K562 (cell line): ENCODE measurements around the gene GNG7. TPM values are rescaled to one million over a fixed set of nuclear protein-coding genes. Genes with fewer than 3 reads are reported as not detected.

ENCODE experiments used
- ATAC-seq: fragments of 200-7000 bp; cut with Tn5 transposase; 3 replicates; pipeline ENCODE4 v1.9.1; 2020; ENCODE audit warnings: moderate library complexity
- BruUV-seq: library from RNA; stranded (reverse); fragments of 400-500 nt; replicated peaks from 2 replicates; lab custom pipeline; 2021; lab: Mats Ljungman, UMichigan
- CTCF ChIA-PET: fragments of 300-600 bp; formaldehyde crosslinking; extraction: SDS; loops from one replicate; lab custom pipeline; 2021; ENCODE audit warnings: low intra/inter-chr PET ratio; lab: Yijun Ruan, JAX
- POLR2A ChIA-PET: fragments of 300-600, 350-650 bp; sonication (Branson Sonifier 250); formaldehyde crosslinking; extraction: SDS; loops from one replicate; lab custom pipeline; 2021; ENCODE audit warnings: antibody characterized with exemption, inconsistent platforms; lab: Yijun Ruan, JAX
- DNase-seq, 4 experiments: peaks; one replicate each; pipeline versions ENCODE4 v3.0.0 to v3.0.0-alpha.2; 2011 to 2018; ENCODE audit warnings: low spot score in 3 of 4, mixed read lengths in 3 of 4; ENCODE audit errors: extremely low read depth in 1 of 4
- FAIRE-seq: peaks from 2 replicates; lab custom pipeline; 2011; peaks lifted over from hg19 to GRCh38; lab: Jason Lieb, UNC
- H2AFZ ChIP-seq: 2 replicates; pipeline ENCODE4 v1.6.0; 2011; ENCODE audit warnings: low read depth, low read length, control low read depth, inconsistent platforms
- H3K27ac ChIP-seq: fragments of 200-600 bp; 3 replicates; pipeline ENCODE4 v1.8.0; 2011; ENCODE audit warnings: low read depth, mild to moderate bottlenecking, control low read depth, inconsistent platforms, low read length, moderate library complexity, mixed read lengths; ENCODE audit errors: extremely low read depth
- H3K27me3 ChIP-seq, 2 experiments: fragments of 300-600 bp in 1 of 2; 2 replicates in 1 of 2; 3 replicates in 1 of 2; pipeline versions ENCODE4 v1.6.0 to v1.8.0; 2011; ENCODE audit warnings: inconsistent platforms in 2 of 2, low read length in 2 of 2, mild to moderate bottlenecking in 1 of 2, mixed read lengths in 1 of 2, moderate library complexity in 1 of 2; ENCODE audit not compliant: control insufficient read depth in 2 of 2, insufficient read depth in 2 of 2
- H3K36me3 ChIP-seq: fragments of 300-600 bp; 3 replicates; pipeline ENCODE4 v1.8.0; 2011; ENCODE audit warnings: mild to moderate bottlenecking, low read length, inconsistent platforms; ENCODE audit not compliant: control insufficient read depth, insufficient read depth
- H3K4me1 ChIP-seq, 2 experiments: fragments of 200-600 bp in 1 of 2; replicated peaks in 1 of 2; 2 replicates in 1 of 2; 3 replicates in 1 of 2; pipeline versions ENCODE4 v1.5.1 to v1.8.0; 2011; ENCODE audit warnings: inconsistent platforms in 2 of 2, low read length in 2 of 2, mild to moderate bottlenecking in 1 of 2, mixed read lengths in 1 of 2, moderate library complexity in 1 of 2; ENCODE audit not compliant: control insufficient read depth in 2 of 2, insufficient read depth in 2 of 2
- H3K4me2 ChIP-seq: 2 replicates; pipeline ENCODE4 v1.6.1; 2011; ENCODE audit warnings: low read length, control low read depth, inconsistent platforms, mixed read lengths; ENCODE audit not compliant: insufficient read depth
- H3K4me3 ChIP-seq: fragments of 200-600 bp; sonication (generic), shearing (Covaris generic); 2 replicates; pipeline ENCODE4 v1.5.1; 2016; ENCODE audit warnings: control low read depth, inconsistent platforms
- H3K79me2 ChIP-seq: fragments of 200-600 bp; 3 replicates; pipeline ENCODE4 v1.8.0; 2011; ENCODE audit warnings: low read length, inconsistent platforms; ENCODE audit not compliant: control insufficient read depth, insufficient read depth
- H3K9ac ChIP-seq, 2 experiments: 2 replicates each; pipeline versions ENCODE4 v1.6.0 to v1.6.1; 2011; ENCODE audit warnings: low read depth in 2 of 2, low read length in 2 of 2, control low read depth in 1 of 2, inconsistent platforms in 1 of 2, mild to moderate bottlenecking in 1 of 2, mixed read lengths in 1 of 2; ENCODE audit not compliant: insufficient read depth in 1 of 2
- H3K9me1 ChIP-seq: one replicate; pipeline ENCODE4 v1.6.0; 2011; ENCODE audit warnings: inconsistent platforms, mild to moderate bottlenecking, low read length, moderate library complexity; ENCODE audit not compliant: control insufficient read depth, insufficient read depth
- H3K9me3 ChIP-seq: replicated peaks from 2 replicates; pipeline ENCODE4 v1.5.1; 2011; ENCODE audit warnings: low read depth, low read length, inconsistent platforms; ENCODE audit not compliant: control insufficient read depth, insufficient read depth
- H4K20me1 ChIP-seq: replicated peaks from 2 replicates; pipeline ENCODE4 v1.6.1; 2011; ENCODE audit warnings: low read length, inconsistent platforms, mixed read lengths; ENCODE audit not compliant: control insufficient read depth, insufficient read depth
- E2F8 ChIP-seq: fragments of 450-650 bp; IDR thresholded peaks from 2 replicates; pipeline ENCODE4 v1.7.1; 2018; ENCODE audit warnings: mild to moderate bottlenecking, low read depth; ENCODE audit not compliant: partially characterized antibody
- REST ChIP-seq, 2 experiments: fragments of 450-650 bp; formaldehyde crosslinking in 1 of 2; IDR thresholded peaks; 2 replicates each; pipeline versions ENCODE4 v1.4.0 to v1.6.1; 2014 to 2020; ENCODE audit warnings: mild to moderate bottlenecking in 2 of 2, borderline replicate concordance in 1 of 2, low read depth in 1 of 2
- ZNF12 ChIP-seq: sonication (generic); formaldehyde crosslinking; IDR thresholded peaks from 2 replicates; pipeline ENCODE4 v1.4.0; 2020; ENCODE audit warnings: mild to moderate bottlenecking, missing genetic modification reagents
- WGBS: fragments of 100-300 bp; shearing (Covaris generic); methylation state at CpG from one replicate; pipeline ENCODE4 v1.1.6; 2016; ENCODE audit warnings: low coverage, mixed read lengths; ENCODE audit not compliant: insufficient coverage; ENCODE audit errors: missing lambda C conversion rate; 5-methylcytosine and 5-hydroxymethylcytosine counted together
- in situ Hi-C: fragments of 300-500 bp; cut with MboI; formaldehyde crosslinking; loops from 4 replicates; pipeline ENCODE4 v1.15.0; 2018; ENCODE audit warnings: inconsistent platforms, mixed read lengths
- intact Hi-C: fragments of 100-400 bp; cut with micrococcal nuclease; formaldehyde crosslinking; loops from 2 replicates; pipeline ENCODE4 v1.14.2; 2022
- polyA plus RNA-seq, 8 experiments: library from polyadenylated mRNA; depleted of rRNA in 4 of 8; stranded (reverse) in 5 of 8; unstranded in 3 of 8; fragments of >200 nt; fragmentation: Nextera tagmentation in 2 of 8; fragmentation: Illumina TruSeq in 1 of 8; extraction: Ambion mirVana in 2 of 8; extraction: Trizol in 1 of 8; gene quantifications; 2 replicates each; pipeline versions ENCODE4 v1.2.1 to v1.2.3, GENCODE V29; 2011 to 2014; ENCODE audit warnings: inconsistent platforms in 1 of 8, missing spikeins in 1 of 8
- total RNA-seq, 7 experiments: library from RNA; depleted of rRNA in 6 of 7; stranded (reverse); fragments of >200 nt in 6 of 7; fragmentation: Illumina TruSeq in 2 of 7; extraction: Trizol in 2 of 7; gene quantifications; 2 replicates each; pipeline versions ENCODE4 v1.2.1 to v1.2.3, GENCODE V29; 2011 to 2021; ENCODE audit warnings: low replicate concordance in 1 of 7

GNG7 gene
- total and polyA plus RNA-seq, 9 of the 15 experiments (the other 6 are each of a cell fraction or from before 2014, with no cell fraction given) = 0.01 to 0.20 (median 0.06) TPM; not detected in 1

GRCh38 chr19:2497186-2497585, 205.3 kb downstream of the GNG7 start:
- H3K4me3 ChIP-seq = no peak overlapping the region
- H3K9me1 ChIP-seq = no peaks in the 10 kb centered on the region
- POLR2A ChIA-PET = interaction anchor here (0.6 to 2.5 kb wide), 3 partner anchors 10 to 74 kb away, joined by 3 to 20 read pairs (median 5); partner anchors contain the start of gene GADD45B
- no peak overlapping the region; a peak in 1 of 4 replicates for H3K9ac ChIP-seq
- no peak overlapping the region for H2AFZ ChIP-seq
- no peak for DNase-seq
- peaks cover 5 to 25% of the 10 kb centered on the region in 2 experiments; a peak in 4 of 5 replicates for H3K4me1 ChIP-seq
- no peaks in the 10 kb centered on the region for H3K79me2 ChIP-seq
- H3K9me3 ChIP-seq = no peaks in the 10 kb centered on the region
- TF ChIP-seq E2F8 (no peak), REST (IDR thresholded peaks at IDR 0.05; ENCODE audit: borderline replicate concordance) (no peak), REST (CRISPR knock-in tag; IDR thresholded peaks at IDR 0.05; ENCODE audit: low read depth) (no peak), ZNF12 (peak; percentile 97)
- TF ChIP-seq, all 486 proteins: peak for 1
- H3K27ac ChIP-seq = no peak overlapping the region
- ATAC-seq (no peak), FAIRE-seq (no peak)
- no peaks in the 10 kb centered on the region for H3K36me3 ChIP-seq
- CTCF ChIA-PET = no interaction called here
- H3K27me3 ChIP-seq = peaks cover 23 to 57% of the 10 kb centered on the region in 2 experiments
- no TSS peak for BruUV-seq
- 47% methylated on average over 10 of the region's 10 CpGs for WGBS
- intact Hi-C loops (no loop called here), in situ Hi-C loops (no loop called here)
- no peaks in the 10 kb centered on the region for H4K20me1 ChIP-seq
- no peak overlapping the region for H3K4me2 ChIP-seq
